GM23338 (cell line): ENCODE data around the gene UBXN4. TPM values are rescaled to one million over a fixed set of nuclear protein-coding genes. Genes with fewer than 3 reads are reported as not detected.
A peak's percentile ranks its signal among the peaks of the same experiment; 100 is the strongest.

ENCODE experiments used
- ATAC-seq: fragments of 200-7000 bp; cut with Tn5 transposase; 3 replicates; pipeline ENCODE4 v1.9.1; 2020
- DNase-seq: peaks from one replicate; pipeline ENCODE4 v3.0.0-alpha.2; 2015; ENCODE audit warnings: low spot score
- H2AFZ ChIP-seq: fragments of 200-600 bp; sonication (generic); 2 replicates; pipeline ENCODE4 v1.8.0; 2016; ENCODE audit warnings: antibody characterized with exemption, mild to moderate bottlenecking, moderate library complexity
- H3F3A ChIP-seq: fragments of 200-600 bp; sonication (generic); replicated peaks from 2 replicates; pipeline ENCODE4 v1.8.0; 2017; ENCODE audit warnings: antibody characterized with exemption, mixed run types, low read depth
- H3K27ac ChIP-seq: fragments of 200-600 bp; sonication (generic); 2 replicates; pipeline ENCODE4 v1.6.1; 2016; ENCODE audit warnings: low read depth
- H3K27me3 ChIP-seq: fragments of 200-600 bp; sonication (generic); 2 replicates; pipeline ENCODE4 v1.8.0; 2016; ENCODE audit warnings: mild to moderate bottlenecking, mixed run types, moderate library complexity; ENCODE audit not compliant: insufficient read depth
- H3K36me3 ChIP-seq: fragments of 200-600 bp; sonication (generic); 2 replicates; pipeline ENCODE4 v1.8.0; 2016; ENCODE audit warnings: mild to moderate bottlenecking; ENCODE audit not compliant: insufficient read depth
- H3K4me1 ChIP-seq: fragments of 200-600 bp; sonication (generic); 2 replicates; pipeline ENCODE4 v1.8.0; 2016; ENCODE audit warnings: mild to moderate bottlenecking, moderate library complexity; ENCODE audit not compliant: insufficient read depth
- H3K4me2 ChIP-seq: fragments of 200-600 bp; sonication (generic); 2 replicates; pipeline ENCODE4 v1.7.1; 2017; ENCODE audit warnings: mixed run types
- H3K4me3 ChIP-seq: fragments of 200-600 bp; sonication (generic); 2 replicates; pipeline ENCODE4 v1.6.1; 2016; ENCODE audit warnings: mixed run types
- H3K79me2 ChIP-seq: fragments of 200-600 bp; sonication (generic); replicated peaks from 2 replicates; pipeline ENCODE4 v1.8.0; 2017; ENCODE audit warnings: mild to moderate bottlenecking; ENCODE audit not compliant: insufficient read depth
- H3K9me2 ChIP-seq: fragments of 200-600 bp; sonication (generic); 2 replicates; pipeline ENCODE4 v1.8.0; 2017; ENCODE audit not compliant: insufficient read depth
- H4K20me1 ChIP-seq: fragments of 200-600 bp; sonication (generic); replicated peaks from 2 replicates; pipeline ENCODE4 v1.8.0; 2017; ENCODE audit warnings: mild to moderate bottlenecking; ENCODE audit not compliant: insufficient read depth
- H3K27ac Mint-ChIP-seq: 2 replicates; pipeline ENCODE4 v1.8.0; 2020; ENCODE audit warnings: inconsistent platforms, mild to moderate bottlenecking, moderate library complexity, mixed read lengths
- H3K27me3 Mint-ChIP-seq: 3 replicates; pipeline ENCODE4 v1.8.0; 2022; ENCODE audit warnings: low read depth, mild to moderate bottlenecking, moderate library complexity, mixed read lengths, inconsistent platforms; ENCODE audit not compliant: insufficient read depth, poor library complexity
- H3K36me3 Mint-ChIP-seq: 3 replicates; pipeline ENCODE4 v1.8.0; 2021; ENCODE audit warnings: low read depth, mild to moderate bottlenecking, inconsistent platforms, moderate library complexity, mixed read lengths
- H3K4me1 Mint-ChIP-seq: 3 replicates; pipeline ENCODE4 v1.8.0; 2020; ENCODE audit warnings: mild to moderate bottlenecking, inconsistent platforms, mixed read lengths
- H3K4me3 Mint-ChIP-seq: 3 replicates; pipeline ENCODE4 v1.8.0; 2021; ENCODE audit warnings: moderate library complexity, mild to moderate bottlenecking, inconsistent platforms, mixed read lengths
- H3K9me3 Mint-ChIP-seq: 3 replicates; pipeline ENCODE4 v1.8.0; 2020; ENCODE audit warnings: moderate library complexity, mild to moderate bottlenecking, inconsistent platforms, mixed read lengths
- CTCF ChIP-seq, 2 experiments: fragments of 200-600 bp in 1 of 2; sonication (generic) in 1 of 2; conservative IDR thresholded peaks; 2 replicates each; pipeline versions ENCODE4 v1.5.1 to v1.6.1; 2016 to 2017; ENCODE audit warnings: antibody characterized with exemption in 2 of 2, low read depth in 2 of 2, mild to moderate bottlenecking in 2 of 2, moderate library complexity in 1 of 2
- ETS1 ChIP-seq: IDR thresholded peaks from 2 replicates; pipeline ENCODE4 v1.6.1; 2016; ENCODE audit warnings: antibody characterized with exemption
- EZH2 ChIP-seq: fragments of 200-600 bp; sonication (generic); IDR thresholded peaks from one replicate; pipeline ENCODE4 v1.8.0; 2017; ENCODE audit warnings: antibody characterized with exemption, mild to moderate bottlenecking, low read depth; ENCODE audit not compliant: unreplicated experiment
- NANOG ChIP-seq: IDR thresholded peaks from 2 replicates; pipeline ENCODE4 v1.6.1; 2016; ENCODE audit warnings: antibody characterized with exemption, borderline replicate concordance
- REST ChIP-seq: IDR thresholded peaks from one replicate; pipeline ENCODE4 v1.6.1; 2018; ENCODE audit warnings: antibody characterized with exemption; ENCODE audit not compliant: unreplicated experiment
- STAT1 ChIP-seq: IDR thresholded peaks from one replicate; pipeline ENCODE4 v1.6.1; 2016; ENCODE audit warnings: antibody characterized with exemption; ENCODE audit not compliant: unreplicated experiment
- ZNF462 ChIP-seq: fragments of 250-450 bp; sonication (Bioruptor Pico); IDR thresholded peaks from 2 replicates; pipeline ENCODE4 v1.5.0; 2020; ENCODE audit warnings: mild to moderate bottlenecking, moderate library complexity
- polyA plus RNA-seq: library from polyadenylated mRNA; unstranded; fragments of >200 nt; fragmentation: Nextera tagmentation; extraction: Ambion mirVana; gene quantifications from 2 replicates; pipeline ENCODE4 v1.2.1, GENCODE V29; 2016
- total RNA-seq: library from RNA; depleted of rRNA; stranded (reverse); fragments of >200 nt; shearing (Covaris generic); gene quantifications from 2 replicates; pipeline ENCODE4 v1.2.3, GENCODE V29; 2014

The UBXN4 gene
- total and polyA plus RNA-seq, 2 experiments from 2014 or later = 57.6 to 226 TPM

GRCh38 chr2:135740206-135740605 lies 1.4 kb upstream of the UBXN4 start (continued):
- TF ChIP-seq ZNF462 (CRISPR knock-in tag) (no peak), REST (no peak)

GRCh38 chr2:135741043-135741394 lies 636 bp upstream of the UBXN4 start:
- H3K4me1 ChIP-seq = peaks cover 12% of the 10 kb centered on the region
- DNase-seq (no peak), ATAC-seq (no peak)
- H4K20me1 ChIP-seq = peaks cover 9% of the 10 kb centered on the region; the same call in 1 of the 2 replicates
- Mint-ChIP-seq H3K36me3 (peaks cover 6% of the 10 kb centered on the region), H3K4me3 (peak overlapping the region; percentile 92; the same call in 2 of the 3 replicates), H3K27ac (peak overlapping the region; percentile 86; the same call in 1 of the 2 replicates), H3K4me1 (peaks cover 14% of the 10 kb centered on the region), H3K27me3 (peaks cover 2% of the 10 kb centered on the region), H3K9me3 (no peaks in the 10 kb centered on the region; the same call in 2 of the 3 replicates)
- TF ChIP-seq EZH2 (no peak), ETS1 (no peak), CTCF (conservative IDR thresholded peaks at IDR 0.05; ENCODE audit: low read depth in 2 of 2) (no peak), STAT1 (no peak), NANOG (no peak)
- H3K36me3 ChIP-seq = no peaks in the 10 kb centered on the region
- H2AFZ ChIP-seq = peak overlapping the region; percentile 4; the same call in 1 of the 2 replicates
- H3K79me2 ChIP-seq = peaks cover 37% of the 10 kb centered on the region
- no peak overlapping the region for H3K4me2 ChIP-seq
- no peaks in the 10 kb centered on the region; the same call in 1 of the 2 replicates for H3K9me2 ChIP-seq
- H3K27me3 ChIP-seq = no peaks in the 10 kb centered on the region
- peaks cover 3% of the 10 kb centered on the region; the same call in 1 of the 2 replicates for H3F3A ChIP-seq
- H3K27ac ChIP-seq = no peak overlapping the region
- no peak overlapping the region for H3K4me3 ChIP-seq
